ENCODE results near the gene PLPP4. TPM values are rescaled to one million over a fixed set of nuclear protein-coding genes. Genes with fewer than 3 reads are reported as not detected.

PLPP4 gene
- polyA plus RNA-seq, 3 donors = not detected

GRCh38 chr10:120422457-120422856 is 34.6 kb upstream of the PLPP4 start:
- DNase-seq = no peak
- H2AFZ ChIP-seq (ENCODE audit: insufficient read depth, low read depth, low read length, poor library complexity, severe bottlenecking) = no peak overlapping the region
- no peak overlapping the region for H3K9ac ChIP-seq (ENCODE audit: insufficient read depth, low read length, poor library complexity, severe bottlenecking)
- Mint-ChIP-seq H3K4me3 (no peak overlapping the region), H3K36me3 (no peaks in the 10 kb centered on the region), H3K9me3 (peaks cover 0 to 2% (median 0%) of the 10 kb centered on the region in 7 donors), H3K27ac (no peak overlapping the region), H3K27me3 (ENCODE audit: low read depth in 3 of 3) (peaks cover 2 to 4% (median 3%) of the 10 kb centered on the region in 3 donors), H3K4me1 (no peaks in the 10 kb centered on the region)
- intact Hi-C loops (cut with micrococcal nuclease) = loop anchor here in 1 of 2 donors (10.0 kb wide), 1 partner anchor 312 kb away; no protein-coding TSS in a partner anchor
- no peaks in the 10 kb centered on the region for H3K4me1 ChIP-seq (ENCODE audit: control insufficient read depth in 1 of 2, insufficient read depth in 2 of 2, low read length in 2 of 2)
- no peaks in the 10 kb centered on the region for H4K20me1 ChIP-seq (ENCODE audit: insufficient read depth, low read length)
- 81% methylated on average over 7 of the region's 7 CpGs for WGBS (ENCODE audit: insufficient coverage)
- no peaks in the 10 kb centered on the region for H3K36me3 ChIP-seq (replicated peaks in 1 of 2; ENCODE audit: control insufficient read depth in 1 of 2, insufficient read depth in 2 of 2, low read length in 2 of 2)
- H3K27me3 ChIP-seq (ENCODE audit: control insufficient read depth in 2 of 2, insufficient read depth in 2 of 2, low read length in 2 of 2) = no peaks in the 10 kb centered on the region
- no peak overlapping the region for H3K4me2 ChIP-seq (replicated peaks; ENCODE audit: extremely low read depth, low read length, poor library complexity, severe bottlenecking)
- no peak overlapping the region for H3K4me3 ChIP-seq (replicated peaks in 1 of 3; ENCODE audit: low read depth in 2 of 3, low read length in 3 of 3)
- TF ChIP-seq CTCF (IDR thresholded peaks at IDR 0.05) = no peak
- no peaks in the 10 kb centered on the region for H3K79me2 ChIP-seq (ENCODE audit: insufficient read depth, low read length)
- H3K27ac ChIP-seq (ENCODE audit: low read depth in 1 of 2, low read length in 2 of 2) = no peak overlapping the region
- no peaks in the 10 kb centered on the region for H3K9me3 ChIP-seq (replicated peaks in 1 of 2; ENCODE audit: control insufficient read depth in 1 of 2, insufficient read depth in 1 of 2, low read length in 2 of 2)

DNA sequence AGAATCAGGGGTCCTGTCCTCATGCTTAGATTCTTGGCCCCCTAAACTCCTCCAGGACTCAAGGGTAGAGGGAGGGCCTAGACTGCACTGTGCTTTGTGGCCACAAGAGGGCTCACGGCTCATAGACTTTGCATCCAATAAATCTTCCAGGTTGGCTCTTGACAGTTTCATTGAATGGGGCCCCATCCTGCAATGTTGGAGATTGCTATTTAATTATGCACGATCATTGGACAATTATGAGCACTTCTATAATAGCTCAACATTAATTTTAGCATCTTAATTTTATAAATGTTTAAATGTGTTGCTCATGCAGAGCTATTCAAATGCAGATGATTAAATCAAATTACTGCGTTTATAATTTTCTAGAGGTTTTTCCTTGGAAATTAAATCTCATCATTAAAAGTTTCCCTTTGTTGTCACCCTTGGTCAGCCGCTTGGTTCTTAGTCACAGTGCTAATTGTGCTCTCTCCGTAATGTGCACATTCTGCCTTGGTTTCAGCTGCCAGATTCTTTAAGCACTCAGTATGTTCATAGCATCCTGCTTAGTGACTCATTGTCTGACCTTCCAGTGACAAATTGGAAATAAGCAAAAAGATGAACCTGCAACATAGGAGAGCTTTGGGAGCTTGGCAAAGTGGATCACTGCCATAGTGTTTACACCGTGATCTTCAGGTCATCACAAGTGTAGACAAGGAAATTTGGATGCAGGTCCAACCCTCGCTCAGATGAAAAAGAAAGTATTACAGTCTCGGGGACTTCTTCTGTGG is 33.4 kb upstream of the PLPP4 start:
- Mint-ChIP-seq H3K9me3 (peaks cover 0 to 2% (median 0%) of the 10 kb centered on the region in 7 donors), H3K27me3 (ENCODE audit: low read depth in 3 of 3) (peaks cover 2 to 4% (median 3%) of the 10 kb centered on the region in 3 donors), H3K27ac (no peak overlapping the region), H3K36me3 (no peaks in the 10 kb centered on the region), H3K4me3 (no peak overlapping the region), H3K4me1 (no peaks in the 10 kb centered on the region)
- intact Hi-C loops (cut with micrococcal nuclease) = loop anchor here in 1 of 2 donors (10.0 kb wide), 1 partner anchor 311 kb away; no protein-coding TSS in a partner anchor
- no peaks in the 10 kb centered on the region for H3K27me3 ChIP-seq (ENCODE audit: control insufficient read depth in 2 of 2, insufficient read depth in 2 of 2, low read length in 2 of 2)
- H3K79me2 ChIP-seq (ENCODE audit: insufficient read depth, low read length) = no peaks in the 10 kb centered on the region
- no peaks in the 10 kb centered on the region for H3K9me3 ChIP-seq (replicated peaks in 1 of 2; ENCODE audit: control insufficient read depth in 1 of 2, insufficient read depth in 1 of 2, low read length in 2 of 2)
- H3K36me3 ChIP-seq (replicated peaks in 1 of 2; ENCODE audit: control insufficient read depth in 1 of 2, insufficient read depth in 2 of 2, low read length in 2 of 2) = no peaks in the 10 kb centered on the region
- 86% methylated on average over 4 of the region's 8 CpGs for WGBS (ENCODE audit: insufficient coverage)
- TF ChIP-seq CTCF (IDR thresholded peaks at IDR 0.05) = peak; percentile 87
- no peak overlapping the region for H3K4me3 ChIP-seq (replicated peaks in 1 of 3; ENCODE audit: low read depth in 2 of 3, low read length in 3 of 3)
- no peak overlapping the region for H3K27ac ChIP-seq (ENCODE audit: low read depth in 1 of 2, low read length in 2 of 2)
- no peak overlapping the region for H3K9ac ChIP-seq (ENCODE audit: insufficient read depth, low read length, poor library complexity, severe bottlenecking)
- H2AFZ ChIP-seq (ENCODE audit: insufficient read depth, low read depth, low read length, poor library complexity, severe bottlenecking) = no peak overlapping the region
- peak; percentile 5 to 12 (median 10) for DNase-seq
- H3K4me2 ChIP-seq (replicated peaks; ENCODE audit: extremely low read depth, low read length, poor library complexity, severe bottlenecking) = no peak overlapping the region
- H3K4me1 ChIP-seq (ENCODE audit: control insufficient read depth in 1 of 2, insufficient read depth in 2 of 2, low read length in 2 of 2) = no peaks in the 10 kb centered on the region
- no peaks in the 10 kb centered on the region for H4K20me1 ChIP-seq (ENCODE audit: insufficient read depth, low read length)

Data from CD14-positive monocyte (primary cell).